Measurements from ENCODE around the gene SCD5.

The SCD5 gene

GRCh38 chr4:82739287-82740190 lies 59.1 kb downstream of the SCD5 start:
- FAIRE-seq (peak; percentile 70), DNase-seq (ENCODE audit: insufficient read length) (peak; percentile 74)
- TF ChIP-seq POLR2A (IDR thresholded peaks at IDR 0.05; ENCODE audit: low read depth, low read length): no peak
- TF ChIP-seq POLR2AphosphoS5 (IDR thresholded peaks at IDR 0.05; ENCODE audit: low read depth, low read length): no peak

- DNase-seq (ENCODE audit: insufficient read length) (no peak), FAIRE-seq (no peak)
- TF ChIP-seq TAF1 (IDR thresholded peaks at IDR 0.05; ENCODE audit: borderline replicate concordance, low read depth, low read length): no peak
- no peak for TF ChIP-seq POLR2A (IDR thresholded peaks at IDR 0.05; ENCODE audit: low read depth, low read length)
- no peak for TF ChIP-seq POLR2AphosphoS5 (IDR thresholded peaks at IDR 0.05; ENCODE audit: low read depth, low read length)
These were observed 61.2 kb downstream of the SCD5 start for GRCh38 chr4:82737354-82737753.

GRCh38 chr4:82733636-82734035 lies 65.0 kb downstream of the SCD5 start:
- FAIRE-seq (no peak), DNase-seq (ENCODE audit: insufficient read length) (no peak)
- no peak for TF ChIP-seq TAF1 (IDR thresholded peaks at IDR 0.05; ENCODE audit: borderline replicate concordance, low read depth, low read length)
- TF ChIP-seq POLR2AphosphoS5 (IDR thresholded peaks at IDR 0.05; ENCODE audit: low read depth, low read length): no peak
- no peak for TF ChIP-seq POLR2A (IDR thresholded peaks at IDR 0.05; ENCODE audit: low read depth, low read length)

GRCh38 chr4:82728301-82728700 lies 70.3 kb downstream of the SCD5 start:
- TF ChIP-seq POLR2AphosphoS5 (IDR thresholded peaks at IDR 0.05; ENCODE audit: low read depth, low read length) (no peak), POLR2A (IDR thresholded peaks at IDR 0.05; ENCODE audit: low read depth, low read length) (no peak), TAF1 (IDR thresholded peaks at IDR 0.05; ENCODE audit: borderline replicate concordance, low read depth, low read length) (no peak)
- FAIRE-seq (no peak), DNase-seq (ENCODE audit: insufficient read length) (no peak)

GRCh38 chr4:82726596-82726995 lies 72.0 kb downstream of the SCD5 start:
- TF ChIP-seq TAF1 (IDR thresholded peaks at IDR 0.05; ENCODE audit: borderline replicate concordance, low read depth, low read length): no peak
- TF ChIP-seq POLR2A (IDR thresholded peaks at IDR 0.05; ENCODE audit: low read depth, low read length): no peak
- no peak for TF ChIP-seq POLR2AphosphoS5 (IDR thresholded peaks at IDR 0.05; ENCODE audit: low read depth, low read length)
- FAIRE-seq (no peak), DNase-seq (ENCODE audit: insufficient read length) (no peak)

- DNase-seq (ENCODE audit: insufficient read length) (no peak), FAIRE-seq (peak; percentile 5)
- TF ChIP-seq POLR2AphosphoS5 (IDR thresholded peaks at IDR 0.05; ENCODE audit: low read depth, low read length) (no peak), POLR2A (IDR thresholded peaks at IDR 0.05; ENCODE audit: low read depth, low read length) (no peak), TAF1 (IDR thresholded peaks at IDR 0.05; ENCODE audit: borderline replicate concordance, low read depth, low read length) (no peak)
These were observed 76.7 kb downstream of the SCD5 start for GRCh38 chr4:82721819-82722423.

GRCh38 chr4:82718162-82718940 lies 80.2 kb downstream of the SCD5 start:
- FAIRE-seq (no peak), DNase-seq (ENCODE audit: insufficient read length) (no peak)
- no peak for TF ChIP-seq POLR2A (IDR thresholded peaks at IDR 0.05; ENCODE audit: low read depth, low read length)
- TF ChIP-seq POLR2AphosphoS5 (IDR thresholded peaks at IDR 0.05; ENCODE audit: low read depth, low read length): no peak
- TF ChIP-seq TAF1 (IDR thresholded peaks at IDR 0.05; ENCODE audit: borderline replicate concordance, low read depth, low read length): no peak

- TF ChIP-seq POLR2AphosphoS5 (IDR thresholded peaks at IDR 0.05; ENCODE audit: low read depth, low read length): no peak
- no peak for TF ChIP-seq POLR2A (IDR thresholded peaks at IDR 0.05; ENCODE audit: low read depth, low read length)
- no peak for TF ChIP-seq TAF1 (IDR thresholded peaks at IDR 0.05; ENCODE audit: borderline replicate concordance, low read depth, low read length)
- FAIRE-seq: peak; percentile 9
- no peak for DNase-seq (ENCODE audit: insufficient read length)
These were observed 82.6 kb downstream of the SCD5 start for GRCh38 chr4:82715731-82716617.

GRCh38 chr4:82713856-82714255 lies 84.7 kb downstream of the SCD5 start:
- TF ChIP-seq POLR2AphosphoS5 (IDR thresholded peaks at IDR 0.05; ENCODE audit: low read depth, low read length) (no peak), POLR2A (IDR thresholded peaks at IDR 0.05; ENCODE audit: low read depth, low read length) (no peak), TAF1 (IDR thresholded peaks at IDR 0.05; ENCODE audit: borderline replicate concordance, low read depth, low read length) (no peak)
- FAIRE-seq (no peak), DNase-seq (ENCODE audit: insufficient read length) (no peak)

GRCh38 chr4:82712561-82712960 lies 86.0 kb downstream of the SCD5 start:
- FAIRE-seq (no peak), DNase-seq (ENCODE audit: insufficient read length) (no peak)
- TF ChIP-seq POLR2AphosphoS5 (IDR thresholded peaks at IDR 0.05; ENCODE audit: low read depth, low read length) (no peak), TAF1 (IDR thresholded peaks at IDR 0.05; ENCODE audit: borderline replicate concordance, low read depth, low read length) (no peak), POLR2A (IDR thresholded peaks at IDR 0.05; ENCODE audit: low read depth, low read length) (no peak)
